DMS 273 (cell line): Measurements from ENCODE around the gene KLHL8.
"Not testable (repeated sequence)": the region's sequence is repeated elsewhere in the genome, so short reads cannot be mapped to it uniquely, and the experiment has no call there.

Experiments used
- DNase-seq: peaks from one replicate; lab custom pipeline; 2025; ENCODE audit not compliant: unreplicated experiment; lab: John Stamatoyannopoulos, UW

KLHL8 gene

DNA sequence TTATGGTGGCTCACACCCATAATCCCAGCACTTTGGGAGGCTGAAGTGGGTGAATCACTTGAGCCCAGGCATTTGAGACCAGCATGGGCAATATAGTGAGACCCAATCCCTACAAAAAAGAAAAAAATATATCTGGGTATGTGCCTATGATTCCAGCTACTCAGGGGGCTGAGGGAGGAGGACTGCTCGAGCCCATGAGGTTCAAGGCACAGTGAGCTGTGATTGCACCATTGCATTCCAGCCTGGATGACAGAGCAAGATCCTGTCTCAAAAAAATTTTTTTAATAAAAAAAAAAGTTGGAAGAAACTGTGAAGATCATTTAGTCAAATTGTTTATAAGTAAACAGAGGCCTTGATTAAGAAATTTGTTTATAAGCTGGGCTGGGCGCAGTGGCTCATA lies 39.7 kb downstream of the KLHL8 start:
- DNase-seq: no peak

DNA sequence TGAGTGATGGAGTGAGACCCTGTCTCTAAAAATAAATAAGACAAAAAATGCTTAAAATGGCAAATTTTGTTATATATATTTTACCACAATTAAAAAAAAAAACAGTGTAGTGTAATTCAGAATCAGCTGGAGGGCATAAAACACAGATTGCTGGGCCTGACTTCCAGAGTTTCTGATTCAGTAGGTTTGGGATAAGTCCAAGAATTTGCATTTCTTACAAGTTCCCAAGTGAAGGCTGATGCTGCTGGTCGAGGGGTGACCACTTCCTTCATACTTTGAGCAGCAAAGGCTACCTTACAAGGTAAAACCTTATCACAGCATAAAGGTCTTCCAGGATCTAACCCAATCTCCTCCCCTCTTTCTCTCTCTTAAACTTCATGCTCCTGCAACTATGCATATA lies 40.7 kb downstream of the KLHL8 start:
- no peak for DNase-seq

DNA sequence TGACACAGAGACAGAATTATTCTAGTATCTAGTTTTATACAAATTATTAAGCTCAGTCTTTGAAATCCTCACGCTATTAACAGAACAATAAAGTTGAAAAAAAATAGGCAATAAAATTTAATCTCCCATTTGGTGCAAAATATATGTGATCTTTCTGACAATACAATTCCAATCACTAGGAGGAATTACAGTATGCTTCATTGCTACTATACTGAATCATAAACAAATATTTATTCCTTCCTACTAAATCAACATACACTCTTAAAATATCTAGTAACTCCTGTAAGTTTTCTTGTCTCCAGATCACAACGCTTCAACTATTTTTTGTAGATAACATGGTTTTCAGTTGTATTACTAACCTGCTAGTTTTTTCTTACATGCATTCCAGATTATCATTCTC lies 45.7 kb downstream of the KLHL8 start:
- DNase-seq: no peak

DNA sequence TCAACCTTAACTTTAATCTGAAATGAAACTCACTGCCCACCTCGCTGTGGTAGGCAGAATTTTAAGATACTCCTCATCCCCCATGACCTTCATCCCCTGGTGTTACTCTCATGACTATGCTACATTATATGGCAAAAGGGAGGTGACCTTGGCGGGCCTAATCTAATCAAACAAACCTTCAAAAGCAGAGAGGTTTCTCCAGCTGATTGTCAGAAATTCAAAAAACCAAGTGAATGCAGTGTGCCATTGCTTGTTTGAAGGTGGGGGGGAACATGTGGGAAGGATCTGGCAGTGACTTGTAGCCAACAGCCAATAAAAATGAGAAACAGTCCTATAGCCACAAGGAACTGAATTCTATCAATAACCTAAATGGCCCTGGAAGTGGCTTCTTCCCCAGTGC lies 48.5 kb downstream of the KLHL8 start:
- no peak for DNase-seq

DNA sequence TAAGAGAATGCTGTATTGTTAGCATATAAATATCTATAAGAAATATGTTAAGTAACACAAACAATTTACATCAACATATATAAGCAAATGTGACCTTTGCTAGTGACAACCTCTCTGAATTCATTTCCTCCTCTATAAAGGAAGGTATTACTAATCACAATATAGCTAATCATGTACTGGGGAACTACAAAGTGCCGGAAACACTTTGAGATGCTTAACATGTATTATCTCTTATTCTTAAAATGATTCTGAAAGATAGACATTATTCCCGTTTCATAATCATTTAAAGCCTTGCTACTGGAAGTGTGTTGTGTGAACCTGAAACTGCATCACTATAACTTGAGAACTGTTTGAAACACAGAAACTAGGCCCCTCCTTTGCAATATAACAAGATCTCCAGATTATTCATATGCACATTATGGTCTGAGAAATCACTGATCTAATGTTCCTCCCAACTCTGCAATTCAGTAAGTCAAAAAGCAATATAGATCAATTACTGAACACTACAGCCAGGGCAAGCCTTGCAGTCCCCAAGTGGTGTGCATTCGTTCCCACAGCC lies 54.0 kb downstream of the KLHL8 start:
- no peak for DNase-seq

DNA sequence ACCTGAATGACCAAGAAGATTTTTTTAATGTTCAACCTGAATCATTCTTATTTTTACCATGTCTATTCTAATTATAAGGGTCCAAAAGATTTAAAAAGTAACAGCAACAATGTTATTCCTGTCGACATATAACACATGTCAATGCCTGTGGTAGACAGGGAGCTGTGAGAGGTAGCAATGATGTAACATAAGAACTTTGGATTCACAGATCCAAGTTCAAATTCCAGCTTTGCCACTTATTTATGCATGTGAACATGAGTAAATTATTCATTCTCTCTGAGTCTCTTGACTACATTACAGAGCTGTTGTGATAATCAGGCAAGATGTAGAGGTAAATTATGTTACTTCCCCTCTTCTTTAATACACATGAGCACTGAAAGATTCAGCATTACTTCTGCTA lies 54.5 kb downstream of the KLHL8 start:
- no peak for DNase-seq

DNA sequence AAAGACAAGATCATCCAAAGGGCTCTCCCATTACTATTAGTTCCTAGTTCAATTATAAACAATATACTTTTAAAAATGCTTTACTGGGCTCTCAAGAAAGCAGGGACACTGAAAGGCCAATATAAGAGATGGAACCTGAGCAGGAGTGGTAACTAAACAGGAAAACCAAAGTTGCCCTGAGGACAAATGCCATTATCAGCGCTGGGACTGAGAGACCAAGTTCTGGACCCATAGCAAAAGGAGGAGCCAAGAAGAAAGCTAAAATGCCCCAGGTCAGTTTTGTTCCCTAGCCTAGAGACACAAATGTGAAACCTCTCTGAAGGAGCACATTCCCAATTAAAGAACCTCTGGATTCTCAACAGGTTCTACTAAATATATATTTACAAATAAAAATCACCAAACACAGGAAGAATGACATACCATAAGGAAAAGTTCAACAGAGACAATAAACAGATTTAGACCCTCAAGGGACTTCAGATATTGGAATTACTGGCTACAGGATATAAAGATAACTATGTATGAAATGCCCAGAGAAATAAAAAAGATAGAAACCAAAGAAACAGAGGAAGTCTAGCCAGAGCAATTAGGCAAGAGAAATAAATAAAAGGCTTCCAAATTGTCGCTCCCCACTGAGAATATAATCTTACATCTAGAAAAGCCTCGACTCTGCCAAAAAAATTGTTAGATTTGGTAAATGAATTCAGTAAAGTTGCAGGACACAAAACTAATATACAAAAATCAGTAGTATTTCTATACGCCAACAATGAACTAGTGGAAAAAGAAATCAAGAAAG lies 67.1 kb downstream of the KLHL8 start:
- DNase-seq: no peak

DNA sequence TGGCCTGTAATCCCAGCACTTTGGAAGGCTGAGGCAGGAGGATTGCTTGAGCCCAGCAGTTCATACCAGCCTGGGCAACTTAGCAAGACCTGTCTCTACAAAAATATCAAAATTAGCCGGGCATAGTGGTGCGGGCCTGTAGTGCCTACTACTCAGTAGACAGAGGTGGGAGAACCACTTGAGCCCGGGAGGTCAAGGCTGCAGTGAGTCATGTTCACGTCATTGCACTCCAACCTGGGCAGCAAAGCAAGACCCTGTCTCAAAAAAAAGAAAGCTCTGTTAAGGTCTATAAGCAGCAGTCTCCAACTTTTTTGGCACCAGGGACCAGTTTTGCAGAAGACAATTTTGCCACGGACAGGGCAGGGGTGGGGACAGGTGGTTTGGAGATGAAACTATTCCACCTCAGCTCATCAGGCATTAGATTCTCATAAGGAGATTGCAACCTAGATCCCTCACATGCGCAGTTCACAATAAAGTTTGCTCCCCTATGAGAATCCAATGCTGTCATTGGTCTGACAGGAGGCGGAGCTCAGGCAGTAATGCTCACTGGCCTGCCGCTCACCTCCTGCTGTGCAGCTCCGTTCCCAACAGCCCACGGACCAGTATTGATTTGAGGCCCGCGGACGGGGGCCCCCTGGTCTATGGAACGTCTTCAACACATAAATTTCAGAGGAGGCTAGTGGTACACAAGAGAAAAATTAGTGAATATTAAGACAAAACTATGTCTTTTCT lies 67.9 kb downstream of the KLHL8 start:
- DNase-seq: no peak

DNA sequence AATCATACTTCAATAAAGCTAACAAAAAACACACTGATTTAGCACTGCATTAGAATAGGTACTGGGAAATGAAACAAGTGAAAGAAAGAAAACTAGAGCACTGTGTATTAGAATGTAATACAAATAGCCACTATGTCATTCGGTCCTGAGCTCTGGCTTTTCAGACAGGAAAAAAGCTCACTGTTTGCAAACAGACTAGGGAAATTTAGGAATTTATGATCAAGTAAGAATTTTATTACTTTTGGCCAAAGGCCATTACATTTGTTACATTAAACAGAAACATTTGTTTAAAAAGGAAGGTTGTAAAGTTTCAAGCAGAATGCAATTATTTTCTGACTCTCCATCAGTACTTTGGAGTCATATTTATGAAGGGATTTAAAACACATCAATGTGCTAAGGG lies 68.7 kb downstream of the KLHL8 start:
- no peak for DNase-seq

DNA sequence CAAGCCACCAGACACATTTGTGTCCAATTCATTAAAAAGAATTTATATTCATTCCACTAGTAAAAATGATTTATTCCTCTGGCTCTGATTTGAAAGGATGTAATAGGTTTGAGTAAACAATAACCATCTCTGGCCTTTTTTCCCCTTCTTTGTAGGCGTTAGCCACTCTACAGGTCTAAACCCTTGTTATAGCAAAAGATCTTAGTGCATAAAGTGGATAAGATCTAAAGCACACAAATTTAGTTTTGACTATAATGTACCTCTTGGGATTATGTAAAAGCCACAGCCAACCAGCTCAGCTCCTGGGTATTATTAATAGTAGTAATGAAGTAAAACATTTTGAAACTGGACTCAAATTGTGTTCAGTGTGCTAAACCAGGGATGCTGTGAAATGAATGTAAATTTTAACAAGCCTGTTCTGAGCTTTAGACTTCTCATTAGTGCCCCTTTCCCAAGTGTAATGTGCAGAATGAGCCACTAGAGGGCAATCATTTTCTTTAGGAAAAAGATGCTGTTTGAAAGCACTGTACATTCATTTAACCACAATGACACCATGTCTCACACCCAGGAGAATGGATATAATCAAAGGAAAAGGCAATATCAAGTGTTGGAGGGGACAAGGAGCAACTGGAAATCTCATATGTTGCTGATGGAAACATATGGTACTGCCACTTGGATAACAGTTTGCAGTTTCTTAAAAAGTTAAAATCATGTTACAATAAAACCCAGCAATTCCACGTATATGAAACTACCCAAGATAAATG lies 69.7 kb downstream of the KLHL8 start:
- DNase-seq: peak; percentile 87

DNA sequence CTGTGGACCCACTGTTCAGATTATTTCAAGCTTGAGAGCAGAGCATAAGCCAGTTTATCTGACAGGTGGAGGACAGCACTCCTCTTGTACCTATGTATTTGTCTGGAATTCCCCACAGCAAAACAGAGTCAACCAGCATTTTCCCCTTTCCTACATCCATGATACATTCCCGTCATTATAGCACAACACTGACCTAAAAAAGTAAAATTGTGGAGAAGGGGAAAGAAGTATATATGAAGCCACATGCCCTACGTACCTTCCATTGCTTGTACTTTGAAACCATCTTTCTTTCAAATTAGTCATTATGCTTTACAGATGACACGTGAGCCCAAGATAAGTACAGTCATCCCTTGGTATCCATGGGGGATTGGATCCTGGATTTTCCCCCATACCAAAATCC lies 73.3 kb downstream of the KLHL8 start:
- no peak for DNase-seq

DNA sequence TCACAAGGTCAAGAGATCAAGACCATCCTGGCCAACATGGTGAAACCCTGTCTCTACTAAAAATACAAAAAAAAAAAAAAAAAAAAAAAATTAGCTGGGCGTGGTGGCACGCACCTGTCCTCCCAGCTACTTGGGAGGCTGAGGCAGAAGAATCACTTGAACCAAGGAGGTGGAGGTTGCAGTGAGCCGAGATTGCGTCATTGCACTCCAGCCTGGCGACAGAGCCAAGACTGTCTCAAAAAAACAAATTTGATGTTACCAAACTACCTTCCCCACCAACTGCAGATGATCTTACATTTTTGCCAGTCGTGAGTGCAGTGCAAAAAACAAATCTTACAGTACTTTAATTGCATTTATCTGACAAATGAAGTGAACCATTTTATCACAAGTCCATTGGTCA lies 74.5 kb downstream of the KLHL8 start:
- not testable (repeated sequence) for DNase-seq

DNA sequence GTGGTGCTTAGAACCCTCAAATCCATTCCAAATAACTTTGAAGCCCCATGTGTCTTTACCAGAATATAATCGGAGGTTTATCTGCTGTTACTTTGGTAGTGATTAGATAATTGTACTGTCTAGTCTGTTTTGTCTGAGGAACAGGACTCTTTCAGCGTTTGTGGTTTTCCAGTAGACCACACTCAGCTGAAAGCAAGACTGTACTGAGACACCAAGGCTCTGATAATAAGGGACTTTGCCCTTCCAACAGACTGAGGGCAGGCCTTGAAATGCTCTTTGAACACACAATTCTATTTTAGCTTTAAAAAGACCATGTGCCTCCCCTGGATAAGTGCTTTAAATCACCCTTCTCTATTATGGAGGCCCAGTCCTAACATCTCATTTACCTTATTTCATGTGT lies 76.1 kb downstream of the KLHL8 start:
- DNase-seq: no peak

DNA sequence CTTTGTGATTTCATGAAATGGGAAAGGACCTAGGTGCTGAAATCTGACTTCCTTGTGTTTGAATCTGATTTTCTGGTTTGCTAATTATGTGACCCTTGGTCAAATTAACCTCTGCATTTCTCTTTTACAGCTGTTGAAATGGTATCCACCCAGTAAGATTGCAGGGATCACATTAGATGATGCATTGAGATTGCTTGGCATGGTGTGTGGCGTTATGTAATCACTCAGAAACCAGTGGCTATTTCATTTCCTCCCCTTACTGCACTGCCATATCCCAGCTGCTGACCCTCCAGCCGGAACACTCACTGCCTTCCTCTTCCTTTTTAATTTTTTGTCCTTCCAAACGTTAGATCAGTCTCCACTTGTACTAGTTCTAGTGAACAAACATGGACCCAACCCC lies 79.0 kb downstream of the KLHL8 start:
- DNase-seq: no peak

DNA sequence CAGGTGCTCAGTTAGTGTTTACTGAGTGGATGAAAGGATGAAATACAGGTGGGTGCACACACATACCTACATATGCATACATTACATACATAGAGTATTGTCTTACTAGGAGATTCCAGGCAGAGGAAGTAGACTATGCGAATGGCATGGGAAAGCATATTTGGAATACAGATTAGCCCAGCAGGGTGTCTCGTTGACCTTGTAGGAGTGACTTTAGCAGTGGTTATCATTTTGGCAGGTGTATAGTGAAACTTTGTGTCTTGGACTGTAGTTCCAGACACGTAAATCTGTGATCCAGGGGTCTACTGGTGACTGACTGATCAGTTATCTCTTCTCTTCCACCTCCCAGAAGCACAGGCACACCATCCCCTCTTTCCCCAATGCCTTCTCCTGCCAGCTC lies 86.3 kb downstream of the KLHL8 start:
- no peak for DNase-seq

DNA sequence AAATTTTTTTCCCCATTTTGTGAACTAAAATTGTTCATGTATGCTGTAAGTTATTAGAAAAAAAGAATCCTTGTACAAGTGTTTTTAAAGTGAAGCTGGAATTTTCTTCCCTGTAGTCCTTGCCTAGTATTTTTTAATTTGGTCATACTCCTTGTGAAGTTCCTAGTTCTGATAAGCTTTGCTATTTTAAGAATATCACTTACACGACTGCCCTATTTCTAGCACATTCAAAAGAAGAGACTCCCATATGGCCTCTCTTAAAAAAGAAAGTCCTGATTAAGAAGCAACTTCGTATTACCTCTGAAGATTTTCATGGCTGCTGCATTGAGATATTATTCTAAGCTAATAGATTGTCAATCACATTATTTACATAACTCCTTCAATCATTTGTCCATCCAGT lies 87.2 kb downstream of the KLHL8 start:
- no peak for DNase-seq

DNA sequence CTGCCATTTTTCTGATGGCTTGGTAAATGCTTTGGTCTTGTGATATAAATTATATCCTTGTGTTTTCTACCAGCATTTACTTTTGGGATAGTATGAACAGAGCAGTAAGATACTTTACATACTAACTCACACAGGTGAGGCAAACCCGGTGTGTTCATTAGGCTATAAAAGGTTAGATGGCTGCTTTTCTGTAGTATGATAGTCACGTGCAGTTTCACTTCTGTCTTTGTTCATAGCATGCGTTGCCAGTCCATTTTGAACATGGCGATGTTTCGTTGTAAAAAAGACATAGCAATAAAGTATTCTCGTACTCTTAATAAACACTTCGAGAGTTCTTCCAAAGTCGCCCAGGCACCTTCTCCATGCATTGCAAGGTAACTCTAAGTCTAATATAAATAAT lies 88.4 kb downstream of the KLHL8 start:
- no peak for DNase-seq

DNA sequence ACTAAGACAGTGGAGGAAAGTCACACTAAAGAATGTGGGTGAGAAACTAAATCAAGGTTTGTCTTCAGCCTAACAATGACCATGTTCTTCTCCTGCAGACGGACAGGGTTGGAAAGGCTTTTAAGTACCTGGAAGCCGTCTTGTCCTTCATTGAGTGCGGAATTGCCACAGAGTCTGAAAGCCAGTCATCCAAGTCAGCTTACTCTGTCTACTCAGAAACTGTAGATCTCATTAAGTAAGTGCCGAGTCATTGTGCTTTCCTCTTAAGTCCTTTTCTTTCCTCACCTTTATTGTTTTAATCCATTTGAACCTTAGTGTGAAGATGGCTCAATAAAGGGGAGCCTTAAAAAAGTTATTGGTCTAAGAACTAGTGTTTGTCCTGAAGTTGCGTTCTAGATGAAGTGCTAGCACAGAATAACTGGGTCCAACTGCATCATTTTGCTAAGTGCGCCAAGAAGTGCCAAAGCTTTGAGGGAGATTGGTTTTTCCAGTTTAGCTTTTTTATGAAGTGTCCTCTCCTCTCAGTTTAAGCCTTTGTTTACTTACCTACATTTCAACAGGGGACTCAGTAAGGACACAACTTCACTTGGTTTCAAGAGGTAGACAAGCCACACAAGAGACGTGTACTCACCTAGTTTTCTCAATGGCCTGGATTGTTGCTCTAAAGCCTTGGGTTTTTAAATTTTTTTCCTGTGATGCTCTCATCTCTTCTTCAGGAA lies 89.3 kb downstream of the KLHL8 start:
- DNase-seq: no peak

DNA sequence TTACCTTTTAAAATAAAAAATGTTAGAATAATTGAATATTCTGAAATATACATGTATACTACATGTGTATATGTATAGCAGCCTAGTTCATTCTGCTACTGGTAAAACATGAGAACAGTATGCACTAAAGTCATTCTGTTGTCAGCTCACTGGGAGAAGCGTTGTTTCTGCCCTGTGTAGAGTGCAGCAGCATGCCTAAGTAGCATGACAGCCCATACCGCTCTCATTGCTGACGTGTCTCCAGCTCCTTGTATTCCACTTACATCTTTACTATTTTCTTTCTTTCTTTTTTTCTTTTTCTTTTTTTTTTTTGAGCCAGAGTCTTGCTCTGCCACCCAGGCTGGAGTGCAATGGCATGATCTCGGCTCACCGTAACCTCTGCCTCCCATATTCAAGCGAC lies 90.7 kb downstream of the KLHL8 start:
- no peak for DNase-seq

DNA sequence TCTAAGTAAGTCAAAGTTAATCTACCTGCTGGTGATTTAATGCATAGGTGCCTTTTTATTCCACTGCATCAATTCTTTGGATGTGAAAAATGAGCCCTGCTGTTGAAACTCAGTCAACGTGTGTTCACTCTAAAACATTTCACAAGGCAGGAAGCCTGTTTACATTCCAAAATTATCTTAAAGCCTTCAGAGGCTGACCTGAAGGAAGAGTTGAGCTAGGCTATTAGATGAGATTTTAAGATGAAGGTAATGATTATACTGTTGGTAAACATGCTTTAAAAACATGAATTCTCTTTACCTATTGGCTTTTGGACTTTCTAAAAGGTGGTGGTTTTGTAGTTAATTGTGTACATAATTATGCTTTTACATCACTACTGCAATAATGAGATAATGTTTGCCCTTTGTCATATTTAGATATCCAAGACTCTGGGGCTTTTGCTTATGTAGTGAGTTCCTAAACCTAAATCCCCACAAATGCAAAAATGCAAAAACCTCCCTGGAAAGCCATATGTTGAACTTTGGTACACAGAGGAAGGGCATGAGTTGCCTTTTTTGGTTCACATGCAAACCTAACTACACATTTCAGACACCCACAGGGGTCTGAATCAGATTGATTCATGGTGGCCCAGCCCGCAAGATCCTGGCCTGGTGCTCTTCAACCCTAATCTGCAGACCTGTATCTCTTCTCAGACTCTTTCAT lies 92.3 kb downstream of the KLHL8 start:
- DNase-seq: no peak
